GM19328 (cell line): ENCODE results near the gene DEGS1.

Experiments used
- ATAC-seq: cut with Tn5 transposase; IDR thresholded peaks from one replicate; pipeline ENCODE4 v1.9.1; 2021; ENCODE audit warnings: mild to moderate bottlenecking, moderate library complexity; ENCODE audit not compliant: unreplicated experiment

DEGS1 gene

DNA sequence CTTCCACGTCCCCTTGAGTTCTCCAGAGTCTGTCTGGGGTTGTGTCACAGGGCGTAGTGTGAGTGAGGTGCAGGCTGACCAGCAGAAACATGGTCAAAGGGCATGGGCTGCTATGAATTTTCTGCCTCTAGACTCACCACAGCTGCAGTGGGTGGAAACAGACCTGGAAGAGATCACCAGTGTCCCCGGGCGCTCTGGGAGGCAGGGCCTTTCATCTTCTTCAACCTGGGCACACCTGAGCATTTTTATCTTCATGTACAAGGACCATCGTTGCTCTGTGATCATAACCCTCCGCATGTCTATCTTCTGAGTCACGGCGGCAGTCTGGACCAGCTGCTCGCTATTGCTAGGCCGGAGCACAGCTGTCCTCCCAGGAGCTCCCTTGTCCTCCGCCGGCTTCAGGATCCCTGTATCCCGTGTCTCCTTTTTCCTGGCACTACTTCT is 29.6 kb downstream of the DEGS1 start:
- ATAC-seq = no peak

DNA sequence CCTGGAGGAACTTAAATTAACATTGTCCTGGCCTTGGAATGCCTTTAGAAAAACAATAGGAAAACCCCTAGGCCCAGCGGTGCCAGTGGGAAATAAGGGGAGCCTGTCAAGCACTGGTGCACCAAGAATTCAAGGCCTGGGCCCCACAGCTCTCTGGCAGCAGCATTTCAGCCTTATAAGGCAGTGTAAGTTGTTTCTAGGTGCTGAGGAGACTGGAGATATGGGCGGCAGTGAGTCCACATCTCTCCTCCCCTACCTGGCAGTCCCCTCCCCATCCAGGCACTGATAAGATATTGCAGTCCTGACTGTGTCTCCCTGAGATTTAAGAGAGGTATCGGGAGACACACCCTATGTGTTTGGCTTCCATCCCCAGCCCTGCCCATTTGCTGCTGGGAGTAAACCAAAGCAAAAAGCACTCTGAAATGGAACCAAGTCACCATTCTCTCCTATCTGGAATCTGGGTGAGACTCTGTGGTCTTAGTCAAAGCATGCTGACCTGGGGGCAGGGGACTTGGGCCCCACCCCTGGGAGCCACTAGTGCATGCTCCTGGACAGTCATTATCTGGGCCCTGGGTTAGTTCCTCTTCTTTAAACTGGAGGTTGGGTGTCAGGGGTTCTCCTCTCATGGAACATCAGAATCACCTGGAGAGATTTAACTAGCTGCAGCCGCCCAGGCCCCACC is 30.5 kb downstream of the DEGS1 start:
- ATAC-seq = no peak

DNA sequence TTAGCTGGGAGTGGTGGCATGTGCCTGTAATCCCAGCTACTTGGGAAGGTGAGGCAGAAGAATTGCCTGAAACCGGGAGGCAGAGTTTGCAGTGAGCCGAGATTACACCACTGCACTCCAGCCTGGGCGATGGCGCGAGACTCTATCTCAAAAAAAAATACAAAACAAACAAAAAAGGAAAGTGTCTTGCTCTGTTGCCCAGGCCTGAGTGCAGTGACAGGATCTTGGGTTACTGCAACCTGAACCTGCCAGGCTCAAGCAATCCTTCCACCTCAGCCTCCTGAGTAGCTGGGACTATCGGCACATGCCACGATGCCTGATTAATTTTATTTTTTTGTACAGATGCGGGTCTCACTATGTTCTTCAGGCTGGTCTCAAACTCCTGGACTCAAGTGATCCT is 33.3 kb downstream of the DEGS1 start:
- no peak for ATAC-seq

DNA sequence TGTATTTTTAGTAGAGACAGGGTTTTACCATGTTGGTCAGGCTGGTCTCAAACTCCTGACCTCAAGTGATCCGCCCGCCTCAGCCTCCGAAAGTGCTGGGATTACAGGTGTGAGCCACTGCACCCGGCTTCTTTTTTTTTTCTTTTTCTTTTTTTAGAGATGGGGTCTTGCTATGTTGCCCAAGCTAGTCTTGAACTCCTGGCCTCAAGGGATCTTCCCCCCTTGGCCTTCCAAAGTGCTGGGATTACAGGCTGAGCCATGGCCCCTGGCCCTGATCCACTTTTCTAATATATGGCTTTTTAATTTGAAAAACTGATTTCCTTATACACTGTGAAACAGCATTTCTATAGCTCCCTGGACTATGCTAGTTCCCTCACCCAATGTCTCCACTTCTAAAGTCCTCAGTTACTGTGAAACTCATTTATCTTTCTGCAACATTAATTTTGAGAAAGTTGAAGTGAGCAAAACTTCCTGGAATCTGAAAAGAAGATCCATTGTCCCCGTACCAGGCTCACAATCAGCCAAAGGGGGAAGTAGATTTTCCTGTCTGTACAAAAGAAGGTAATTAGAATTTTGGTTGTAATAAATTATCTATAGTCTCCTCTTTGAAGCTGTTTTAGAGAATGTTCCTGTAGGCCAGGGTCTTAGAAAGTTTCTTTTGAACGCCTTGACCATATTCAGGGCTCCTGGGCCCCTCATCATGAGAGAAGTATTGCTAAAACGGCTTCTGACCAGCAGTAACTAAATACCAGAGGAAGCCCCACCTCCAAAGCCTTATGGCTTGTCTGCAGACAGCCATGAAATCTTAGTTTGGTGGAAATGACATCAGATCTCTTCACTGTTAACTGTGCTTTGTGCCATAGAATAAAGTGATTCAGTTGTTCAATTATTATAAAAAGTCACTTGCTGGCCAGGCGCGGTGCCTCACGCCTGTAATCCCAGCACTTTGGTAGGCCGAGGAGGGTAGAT is 34.9 kb downstream of the DEGS1 start:
- no peak for ATAC-seq

DNA sequence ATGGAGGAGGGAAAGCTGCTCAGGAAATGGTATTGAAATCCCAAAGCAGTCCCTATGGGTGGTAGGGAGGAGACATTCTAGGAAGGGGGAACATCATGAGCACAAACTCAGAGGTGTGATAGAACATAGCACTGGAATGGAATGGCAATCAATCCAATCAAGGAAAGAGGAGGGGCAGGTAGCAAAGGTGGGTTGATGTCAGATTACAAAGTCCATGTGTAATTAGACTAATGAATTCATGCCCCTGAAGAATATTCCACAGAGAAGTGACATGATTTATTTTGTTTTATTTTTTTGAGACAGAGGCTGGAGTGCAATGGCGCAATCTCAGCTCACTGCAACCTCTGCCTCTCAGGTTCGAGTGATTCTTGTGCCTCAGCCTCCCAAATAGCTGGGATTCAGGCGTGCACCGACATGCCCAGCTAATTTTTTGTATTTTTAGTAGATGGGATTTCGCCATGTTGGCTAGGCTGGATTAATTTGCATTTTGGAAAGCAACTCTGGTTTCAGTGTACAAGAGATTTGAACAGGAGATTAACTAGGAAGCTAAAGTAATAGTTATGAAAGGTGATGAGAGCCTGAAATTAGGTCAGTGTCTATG is 36.1 kb downstream of the DEGS1 start:
- ATAC-seq = no peak

DNA sequence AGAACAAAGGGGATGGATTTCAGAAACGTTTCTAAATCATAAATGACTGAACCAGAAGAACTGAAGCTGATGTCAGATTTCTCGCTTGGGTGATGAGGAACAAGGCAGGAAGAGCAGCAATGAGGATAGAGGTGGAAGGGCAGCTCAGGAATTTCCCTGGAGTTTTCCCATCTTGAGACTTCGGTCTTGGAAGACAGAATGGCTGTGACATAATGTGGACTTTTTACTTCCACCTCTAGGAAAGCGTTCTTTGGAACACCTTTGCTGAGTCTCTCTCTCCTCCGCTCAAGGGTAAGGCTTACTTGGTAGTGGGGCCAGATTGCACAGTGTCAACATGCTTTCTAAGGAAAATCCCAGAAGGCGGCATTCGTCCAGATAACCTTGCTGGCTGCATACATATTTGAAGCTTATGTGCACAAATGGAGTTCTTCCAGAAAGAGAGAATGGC is 36.6 kb downstream of the DEGS1 start:
- ATAC-seq = no peak

DNA sequence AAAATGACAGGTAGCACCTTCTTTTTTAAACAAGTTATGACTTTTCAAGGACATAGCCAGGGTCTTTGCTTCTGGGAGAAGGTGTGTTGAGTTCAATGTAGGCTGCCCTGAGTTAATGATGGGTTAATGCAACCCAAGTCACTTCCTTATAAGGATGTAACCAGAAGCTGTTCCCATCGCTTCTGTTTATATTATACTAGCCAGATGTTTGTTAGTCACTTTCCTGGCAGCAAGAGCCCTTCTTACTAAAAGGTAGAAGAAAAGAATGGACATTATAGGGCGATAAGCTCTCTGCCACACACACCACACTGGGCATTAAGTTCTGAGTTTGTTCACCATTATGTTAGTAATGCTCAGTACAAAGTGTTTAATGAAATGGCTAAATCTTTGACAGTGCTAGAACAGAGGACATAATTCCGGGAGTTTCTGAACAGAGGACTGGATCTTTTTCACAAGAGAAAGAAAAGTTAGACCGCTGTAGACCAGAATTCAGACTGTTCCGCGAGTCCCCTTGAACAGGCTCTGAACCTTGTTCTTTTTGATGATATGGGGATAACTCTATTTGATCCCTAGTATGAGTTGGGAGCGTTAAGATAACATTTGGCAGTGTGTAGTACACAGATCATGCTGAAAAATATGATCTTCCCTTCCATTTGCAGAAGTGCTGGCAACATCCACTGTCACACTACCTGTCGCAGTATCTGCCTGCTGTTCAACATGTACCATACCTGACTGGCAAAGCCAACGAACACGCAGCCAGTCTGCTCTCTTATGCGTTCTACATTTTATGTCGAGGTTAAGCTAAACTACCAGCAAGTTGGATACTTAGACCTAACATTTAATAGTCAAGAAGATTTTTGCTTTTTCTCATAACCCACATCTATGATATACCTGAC is 41.0 kb downstream of the DEGS1 start:
- no peak for ATAC-seq

DNA sequence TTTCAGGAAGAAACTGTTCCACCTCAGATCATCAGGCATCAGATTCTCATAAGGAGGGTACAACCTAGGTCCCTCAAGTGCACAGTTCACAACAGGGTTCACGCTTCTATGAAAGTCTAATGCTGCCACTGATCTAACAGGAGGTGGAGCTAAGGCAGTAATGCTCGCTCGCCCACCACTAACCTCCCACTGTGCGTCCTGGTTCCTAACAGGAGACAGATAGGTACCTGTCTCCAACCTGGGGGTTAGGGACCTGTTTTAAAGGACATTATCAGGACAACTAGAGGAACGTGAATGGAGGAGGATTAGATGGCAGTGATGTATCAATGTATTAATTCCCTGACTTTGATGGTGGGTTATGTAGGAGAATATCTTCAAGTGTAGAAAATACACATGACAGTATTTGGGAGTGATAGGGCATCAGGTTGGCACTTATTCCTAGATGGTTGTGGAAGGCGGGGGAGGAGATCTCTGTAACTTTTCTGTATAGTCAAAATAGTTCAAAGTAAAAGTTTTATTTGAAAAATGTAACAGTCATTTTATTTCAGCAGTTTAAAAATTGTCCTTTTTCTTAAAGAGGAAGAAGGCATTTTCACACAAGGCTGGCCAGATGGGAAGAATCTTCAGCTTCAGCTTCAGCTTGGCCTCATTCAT is 43.9 kb downstream of the DEGS1 start:
- no peak for ATAC-seq

DNA sequence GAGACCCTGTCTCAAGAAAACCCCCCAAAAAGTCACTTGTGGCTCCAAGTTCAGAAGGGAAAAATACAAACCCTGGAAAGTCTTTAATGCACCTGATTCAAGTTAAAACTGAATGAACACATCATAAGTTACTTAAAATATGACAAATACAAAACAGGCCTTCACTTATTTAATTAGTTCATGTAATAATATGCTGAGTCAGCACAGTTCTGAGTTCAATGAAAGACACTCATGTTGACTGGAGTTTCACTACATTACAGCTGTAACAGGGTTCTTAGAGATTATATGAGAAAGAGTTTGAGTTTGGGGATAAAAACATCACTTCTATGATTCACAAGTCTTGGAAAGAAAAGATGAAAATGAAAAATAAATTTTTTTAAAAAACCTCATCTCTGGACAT is 51.0 kb downstream of the DEGS1 start:
- ATAC-seq = no peak

DNA sequence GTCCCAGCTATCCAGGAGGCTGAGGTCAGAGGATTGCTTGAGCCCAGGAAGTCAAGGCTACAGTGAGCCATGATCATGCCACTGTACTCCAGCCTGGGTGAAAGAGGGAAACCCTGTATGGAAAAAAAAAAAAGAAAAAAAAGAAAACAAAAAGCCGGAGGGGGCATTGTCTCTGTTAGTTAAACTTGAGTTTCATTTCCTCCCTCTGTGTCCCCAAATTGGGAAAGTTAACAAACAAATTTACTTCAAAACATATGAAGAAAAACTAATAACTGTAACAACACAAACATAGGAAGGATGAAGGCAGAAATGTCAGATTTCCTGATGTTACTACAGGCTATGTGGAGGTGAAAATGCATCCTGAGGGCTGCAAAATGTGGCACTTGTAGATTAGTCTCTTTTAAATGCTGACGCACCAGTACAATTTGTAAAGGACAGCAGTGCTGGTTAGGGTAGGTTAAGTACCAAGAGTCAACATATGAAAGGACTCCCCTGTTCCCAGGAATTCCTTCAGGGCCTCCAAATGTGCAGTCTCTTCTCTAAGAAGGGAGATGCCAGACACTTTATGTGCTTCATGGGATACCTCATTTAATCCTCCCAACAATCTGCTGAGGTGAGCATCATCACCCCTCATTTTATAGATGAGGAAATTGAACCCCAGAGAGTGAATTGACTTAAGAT is 52.9 kb downstream of the DEGS1 start:
- no peak for ATAC-seq

DNA sequence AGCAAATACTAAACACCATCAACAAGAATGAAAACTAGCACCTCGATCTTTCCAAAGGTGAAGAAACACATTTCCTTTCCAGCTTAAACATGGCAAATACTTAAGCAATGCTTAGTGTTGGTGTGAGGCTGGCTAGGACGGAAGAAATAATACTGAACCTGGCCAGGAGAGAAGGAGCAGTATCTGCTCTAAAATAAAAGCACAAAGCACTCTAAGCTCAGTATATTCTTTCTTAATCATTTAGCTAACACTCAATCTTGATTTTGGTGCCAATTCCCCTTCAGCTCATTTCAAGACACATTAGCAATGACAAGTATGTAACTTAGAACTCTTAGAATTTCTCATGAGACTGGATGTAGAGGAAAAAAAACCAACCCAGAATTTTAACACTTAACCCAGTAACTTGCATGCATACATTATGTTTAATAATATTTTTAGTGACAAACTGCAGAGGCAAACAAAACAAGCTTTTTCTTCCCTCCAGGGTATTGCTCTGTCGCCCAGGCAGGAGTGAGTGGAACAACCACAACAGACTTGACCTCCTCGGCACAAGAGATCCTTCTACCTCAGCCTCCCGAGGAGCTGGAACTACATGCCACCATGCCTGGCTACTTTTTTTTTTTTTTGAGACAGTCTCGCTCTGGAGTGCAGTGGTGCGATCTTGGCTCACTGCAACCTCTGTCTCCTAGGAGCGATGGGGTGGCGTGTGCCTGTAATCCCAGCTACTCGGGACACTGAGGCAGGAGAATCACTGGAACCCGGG is 54.3 kb downstream of the DEGS1 start:
- ATAC-seq = no peak

DNA sequence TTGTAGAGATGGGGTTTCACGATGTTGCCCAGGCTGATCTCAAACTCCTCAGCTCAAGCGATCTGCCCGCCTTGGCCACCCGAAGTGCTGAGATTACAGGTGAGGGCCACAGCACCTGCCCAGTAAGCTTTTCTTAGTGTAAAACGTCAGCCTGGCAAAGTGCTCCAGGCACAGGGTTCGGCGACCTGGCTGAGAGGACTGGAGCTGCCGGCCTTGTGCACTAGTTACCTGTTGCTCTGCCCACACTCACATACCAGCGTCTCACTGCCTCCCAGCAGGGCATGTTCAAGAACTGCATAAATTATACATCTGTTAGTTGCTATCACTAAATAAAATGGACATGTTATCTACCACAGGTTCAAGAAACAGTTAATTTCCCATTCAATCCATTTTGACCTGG is 55.2 kb downstream of the DEGS1 start:
- ATAC-seq = no peak

DNA sequence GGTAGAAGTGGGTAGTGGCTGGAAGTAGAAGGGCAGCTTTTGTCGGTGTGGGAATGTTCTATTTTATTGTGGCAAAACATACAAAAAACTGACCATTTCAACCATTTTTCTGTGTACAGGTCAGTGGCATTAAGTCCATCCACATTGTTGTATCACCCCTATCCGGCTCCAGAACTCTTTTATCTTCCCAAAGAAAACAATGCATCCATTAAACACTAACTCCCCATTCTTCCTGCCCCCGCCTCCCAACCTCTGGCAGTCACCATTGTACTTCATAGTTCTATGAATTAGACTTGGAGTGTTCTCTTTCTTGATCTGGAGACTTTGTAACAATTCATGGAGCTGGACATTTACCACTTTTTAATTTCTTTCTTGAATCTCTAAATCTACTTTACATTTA is 55.7 kb downstream of the DEGS1 start:
- no peak for ATAC-seq
